Panc1 (cell line): ENCODE results near the gene HOXA5. TPM values are rescaled to one million over a fixed set of nuclear protein-coding genes. Genes with fewer than 3 reads are reported as not detected.

Source experiments
- ATAC-seq: fragments of 200-7000 bp; cut with Tn5 transposase; 2 replicates; pipeline ENCODE4 v1.9.1; 2020; ENCODE audit warnings: mild to moderate bottlenecking, moderate library complexity
- BruUV-seq: library from RNA; stranded (reverse); fragments of 400-500 nt; replicated peaks from 2 replicates; lab custom pipeline; 2021; lab: Mats Ljungman, UMichigan
- CTCF ChIA-PET: fragments of 300-600 bp; sonication (Branson Sonifier 250); formaldehyde crosslinking; loops from one replicate; lab custom pipeline; 2022; ENCODE audit warnings: antibody characterized with exemption; lab: Charles Lee
- POLR2A ChIA-PET: fragments of 300-600 bp; sonication (Branson Sonifier 250); formaldehyde crosslinking; loops from one replicate; lab custom pipeline; 2022; ENCODE audit warnings: antibody characterized with exemption; lab: Charles Lee
- DNase-seq: peaks from one replicate; pipeline ENCODE4 v3.0.0-alpha.2; 2010; ENCODE audit warnings: low read depth, low spot score
- H3K27ac ChIP-seq: 2 replicates; pipeline ENCODE4 v1.5.1; 2011; ENCODE audit warnings: mild to moderate bottlenecking, low read length, inconsistent platforms
- H3K27me3 ChIP-seq: fragments of 200-500 bp; sonication (Bioruptor generic); 2 replicates; pipeline ENCODE4 v1.6.0; 2014; ENCODE audit warnings: low read length, inconsistent platforms; ENCODE audit not compliant: control insufficient read depth, insufficient read depth
- H3K36me3 ChIP-seq: fragments of 200-500 bp; sonication (Bioruptor generic); 2 replicates; pipeline ENCODE4 v1.5.1; 2014; ENCODE audit warnings: inconsistent platforms, mild to moderate bottlenecking, low read length, moderate library complexity; ENCODE audit not compliant: control insufficient read depth, insufficient read depth
- H3K4me1 ChIP-seq: 2 replicates; pipeline ENCODE4 v1.5.1; 2011; ENCODE audit warnings: inconsistent platforms, mild to moderate bottlenecking, low read length, moderate library complexity; ENCODE audit not compliant: control insufficient read depth, insufficient read depth
- H3K4me3 ChIP-seq, 2 experiments: 2 replicates each; pipeline ENCODE4 v1.5.1; 2011 to 2012; ENCODE audit warnings: low read depth in 2 of 2, low read length in 2 of 2, mild to moderate bottlenecking in 2 of 2, inconsistent platforms in 1 of 2, moderate library complexity in 1 of 2
- H3K9me3 ChIP-seq: fragments of 200-500 bp; sonication (Bioruptor generic); 2 replicates; pipeline ENCODE4 v1.5.1; 2014; ENCODE audit warnings: low read depth, mild to moderate bottlenecking, inconsistent platforms, low read length, moderate library complexity; ENCODE audit not compliant: control insufficient read depth, insufficient read depth
- POLR2AphosphoS5 ChIP-seq: IDR thresholded peaks from 2 replicates; pipeline ENCODE4 v1.6.1; 2012; ENCODE audit warnings: mild to moderate bottlenecking, low read depth, low read length, moderate library complexity
- REST ChIP-seq, 2 experiments: IDR thresholded peaks; 2 replicates each; pipeline ENCODE4 v1.6.1; 2011 to 2012; ENCODE audit warnings: low read depth in 2 of 2, control low read depth in 1 of 2, low read length in 1 of 2, mild to moderate bottlenecking in 1 of 2, moderate library complexity in 1 of 2; ENCODE audit not compliant: insufficient read depth in 1 of 2
- SIN3A ChIP-seq: IDR thresholded peaks from 2 replicates; pipeline ENCODE4 v1.6.1; 2012; ENCODE audit warnings: low read depth, mild to moderate bottlenecking, low read length, moderate library complexity, borderline replicate concordance; ENCODE audit not compliant: insufficient read depth
- TCF7L2 ChIP-seq: IDR thresholded peaks from 2 replicates; pipeline ENCODE4 v1.6.1; 2011; ENCODE audit warnings: mild to moderate bottlenecking, low read depth, low read length, inconsistent platforms
- in situ Hi-C: cut with HindIII; loops from 2 replicates; pipeline ENCODE4 v1.10.0; 2016; ENCODE audit warnings: low sequenced_read_pairs, low pct_unique_long_range_greater_than_20kb
- intact Hi-C: fragments of 100-400 bp; cut with micrococcal nuclease; formaldehyde crosslinking; loops from one replicate; pipeline ENCODE4 v1.10.0; 2022; ENCODE audit not compliant: unreplicated experiment
- total RNA-seq: library from RNA; stranded (reverse); gene quantifications from one replicate; pipeline ENCODE4 v1.2.1, GENCODE V29; 2021; ENCODE audit not compliant: unreplicated experiment
- TF ChIP-seq, protein P1 (sequence below): fragments of 450-650 bp; IDR thresholded peaks from 2 replicates; pipeline ENCODE4 v1.5.1; 2017; ENCODE audit warnings: mild to moderate bottlenecking

HOXA5 gene
- total RNA-seq, 1 experiment from 2014 or later, result 3.9 TPM

- no peak for ATAC-seq
- TF ChIP-seq POLR2AphosphoS5, result no peak
- TF ChIP-seq, protein P1, sequence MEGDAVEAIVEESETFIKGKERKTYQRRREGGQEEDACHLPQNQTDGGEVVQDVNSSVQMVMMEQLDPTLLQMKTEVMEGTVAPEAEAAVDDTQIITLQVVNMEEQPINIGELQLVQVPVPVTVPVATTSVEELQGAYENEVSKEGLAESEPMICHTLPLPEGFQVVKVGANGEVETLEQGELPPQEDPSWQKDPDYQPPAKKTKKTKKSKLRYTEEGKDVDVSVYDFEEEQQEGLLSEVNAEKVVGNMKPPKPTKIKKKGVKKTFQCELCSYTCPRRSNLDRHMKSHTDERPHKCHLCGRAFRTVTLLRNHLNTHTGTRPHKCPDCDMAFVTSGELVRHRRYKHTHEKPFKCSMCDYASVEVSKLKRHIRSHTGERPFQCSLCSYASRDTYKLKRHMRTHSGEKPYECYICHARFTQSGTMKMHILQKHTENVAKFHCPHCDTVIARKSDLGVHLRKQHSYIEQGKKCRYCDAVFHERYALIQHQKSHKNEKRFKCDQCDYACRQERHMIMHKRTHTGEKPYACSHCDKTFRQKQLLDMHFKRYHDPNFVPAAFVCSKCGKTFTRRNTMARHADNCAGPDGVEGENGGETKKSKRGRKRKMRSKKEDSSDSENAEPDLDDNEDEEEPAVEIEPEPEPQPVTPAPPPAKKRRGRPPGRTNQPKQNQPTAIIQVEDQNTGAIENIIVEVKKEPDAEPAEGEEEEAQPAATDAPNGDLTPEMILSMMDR, result no peak
- no peak for TF ChIP-seq REST (IDR thresholded peaks at IDR 0.05; ENCODE audit: insufficient read depth in 1 of 2, low read depth in 2 of 2, low read length in 1 of 2)
- no peak for TF ChIP-seq TCF7L2
- intact Hi-C loops (no loop called here), in situ Hi-C loops (no loop called here)
- Histone ChIP-seq H3K4me1 (peaks cover 75% of the 10 kb centered on the region), H3K4me3 (no peak overlapping the region), H3K27ac (peak overlapping the region; percentile 98), H3K27me3 (no peaks in the 10 kb centered on the region), H3K36me3 (no peaks in the 10 kb centered on the region), H3K9me3 (no peaks in the 10 kb centered on the region)
- no TSS peak for BruUV-seq
- ChIA-PET CTCF (interaction anchor here (0.6 kb wide), 1 partner anchor 457 kb away, joined by 3 read pairs; no protein-coding TSS in a partner anchor), POLR2A (interaction anchor here (0.6 kb wide), 1 partner anchor 221 kb away, joined by 10 read pairs; no protein-coding TSS in a partner anchor)
- DNase-seq, result no peak
Observed at GRCh38 chr7:27132214-27132613, 11.3 kb downstream of the HOXA5 start.

DNA sequence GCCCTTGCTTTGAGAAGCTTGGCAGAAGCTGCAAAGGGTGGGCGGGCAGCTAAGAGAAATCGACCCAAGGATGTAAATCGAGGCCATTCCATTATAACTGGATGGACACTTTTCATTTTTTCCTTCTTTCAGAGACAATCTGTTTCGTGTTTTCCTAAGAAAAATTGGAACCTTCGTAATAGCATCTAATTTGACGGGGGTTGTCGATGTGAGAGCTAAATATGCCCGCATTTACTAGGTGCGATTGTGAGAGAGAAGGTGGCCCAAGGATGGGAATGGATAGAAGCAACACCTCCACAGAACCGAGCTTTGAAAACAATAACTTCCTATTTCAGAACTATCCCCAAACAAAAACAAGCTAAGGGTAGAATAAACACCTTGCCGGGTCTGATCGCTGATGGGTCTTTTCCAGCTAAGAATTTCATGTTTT lies 12.1 kb downstream of the HOXA5 start:
- ChIA-PET CTCF (interaction anchor here (0.6 kb wide), 1 partner anchor 456 kb away, joined by 3 read pairs; no protein-coding TSS in a partner anchor), POLR2A (interaction anchor here (0.6 kb wide), 1 partner anchor 34 kb away, joined by 5 read pairs; no protein-coding TSS in a partner anchor)
- intact Hi-C loops, result no loop called here
- Histone ChIP-seq H3K27ac (peak overlapping the region; percentile 98), H3K4me1 (peaks cover 75% of the 10 kb centered on the region), H3K36me3 (no peaks in the 10 kb centered on the region), H3K9me3 (no peaks in the 10 kb centered on the region), H3K27me3 (no peaks in the 10 kb centered on the region), H3K4me3 (no peak overlapping the region)
- ATAC-seq, result no peak
- DNase-seq, result no peak
- in situ Hi-C loops, result no loop called here
- TF ChIP-seq SIN3A, result no peak
- TF ChIP-seq, protein P1, result no peak
- no TSS peak for BruUV-seq
